ENCODE measurements around the gene SPATA31D4. TPM values are rescaled to one million over a fixed set of nuclear protein-coding genes. Genes with fewer than 3 reads are reported as not detected.

SPATA31D4 gene
- polyA plus RNA-seq, 3 donors, result not detected

DNA sequence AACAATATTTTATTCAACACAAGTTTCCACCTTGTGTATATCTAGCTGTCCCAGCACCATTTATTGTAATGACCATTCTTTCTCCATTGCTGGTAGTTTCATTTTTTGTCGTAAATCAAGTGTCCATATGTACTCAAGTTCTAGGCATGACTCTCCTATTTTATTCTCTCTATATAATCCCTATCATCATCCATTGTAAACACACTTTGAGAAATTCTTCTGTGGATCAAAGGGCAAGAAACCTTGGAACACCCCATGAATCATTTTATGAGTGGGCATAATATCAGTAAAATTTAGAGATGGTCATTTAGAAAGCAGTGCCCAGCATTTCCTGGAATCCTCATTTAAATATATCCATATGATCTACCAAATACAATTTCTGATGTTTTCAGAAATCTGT is 35.8 kb upstream of the SPATA31D4 start:
- Histone ChIP-seq H3K79me2 (ENCODE audit: insufficient read depth, low read length) (no peaks in the 10 kb centered on the region), H3K4me1 (ENCODE audit: control insufficient read depth in 1 of 2, insufficient read depth in 2 of 2, low read length in 2 of 2) (no peaks in the 10 kb centered on the region), H3K9me3 (replicated peaks in 1 of 2; ENCODE audit: control insufficient read depth in 1 of 2, insufficient read depth in 1 of 2, low read length in 2 of 2) (no peaks in the 10 kb centered on the region), H3K4me2 (replicated peaks; ENCODE audit: extremely low read depth, low read length, poor library complexity, severe bottlenecking) (no peak overlapping the region), H3K36me3 (replicated peaks in 1 of 2; ENCODE audit: control insufficient read depth in 1 of 2, insufficient read depth in 2 of 2, low read length in 2 of 2) (no peaks in the 10 kb centered on the region), H3K4me3 (replicated peaks in 1 of 3; ENCODE audit: low read depth in 2 of 3, low read length in 3 of 3) (no peak overlapping the region), H3K27me3 (ENCODE audit: control insufficient read depth in 2 of 2, insufficient read depth in 2 of 2, low read length in 2 of 2) (no peaks in the 10 kb centered on the region), H3K27ac (ENCODE audit: low read depth in 1 of 2, low read length in 2 of 2) (no peak overlapping the region), H2AFZ (ENCODE audit: insufficient read depth, low read depth, low read length, poor library complexity, severe bottlenecking) (no peak overlapping the region), H4K20me1 (ENCODE audit: insufficient read depth, low read length) (no peaks in the 10 kb centered on the region), H3K9ac (ENCODE audit: insufficient read depth, low read length, poor library complexity, severe bottlenecking) (no peak overlapping the region)
- no peak overlapping the region for H3K27ac Mint-ChIP-seq
- WGBS (ENCODE audit: insufficient coverage), result no CpG with 5 or more reads among the region's 1 CpG
- H3K27me3 Mint-ChIP-seq (ENCODE audit: low read depth in 3 of 3), result peaks cover 0 to 2% (median 0%) of the 10 kb centered on the region in 3 donors
- peaks cover 4 to 20% (median 8%) of the 10 kb centered on the region in 7 donors for H3K9me3 Mint-ChIP-seq
- no peak for DNase-seq
- TF ChIP-seq, protein P1, sequence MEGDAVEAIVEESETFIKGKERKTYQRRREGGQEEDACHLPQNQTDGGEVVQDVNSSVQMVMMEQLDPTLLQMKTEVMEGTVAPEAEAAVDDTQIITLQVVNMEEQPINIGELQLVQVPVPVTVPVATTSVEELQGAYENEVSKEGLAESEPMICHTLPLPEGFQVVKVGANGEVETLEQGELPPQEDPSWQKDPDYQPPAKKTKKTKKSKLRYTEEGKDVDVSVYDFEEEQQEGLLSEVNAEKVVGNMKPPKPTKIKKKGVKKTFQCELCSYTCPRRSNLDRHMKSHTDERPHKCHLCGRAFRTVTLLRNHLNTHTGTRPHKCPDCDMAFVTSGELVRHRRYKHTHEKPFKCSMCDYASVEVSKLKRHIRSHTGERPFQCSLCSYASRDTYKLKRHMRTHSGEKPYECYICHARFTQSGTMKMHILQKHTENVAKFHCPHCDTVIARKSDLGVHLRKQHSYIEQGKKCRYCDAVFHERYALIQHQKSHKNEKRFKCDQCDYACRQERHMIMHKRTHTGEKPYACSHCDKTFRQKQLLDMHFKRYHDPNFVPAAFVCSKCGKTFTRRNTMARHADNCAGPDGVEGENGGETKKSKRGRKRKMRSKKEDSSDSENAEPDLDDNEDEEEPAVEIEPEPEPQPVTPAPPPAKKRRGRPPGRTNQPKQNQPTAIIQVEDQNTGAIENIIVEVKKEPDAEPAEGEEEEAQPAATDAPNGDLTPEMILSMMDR (IDR thresholded peaks at IDR 0.05), result no peak
- no peak overlapping the region for H3K4me3 Mint-ChIP-seq
- no peaks in the 10 kb centered on the region for H3K36me3 Mint-ChIP-seq
- intact Hi-C loops (cut with micrococcal nuclease), result no loop called here
- H3K4me1 Mint-ChIP-seq, result no peaks in the 10 kb centered on the region

DNA sequence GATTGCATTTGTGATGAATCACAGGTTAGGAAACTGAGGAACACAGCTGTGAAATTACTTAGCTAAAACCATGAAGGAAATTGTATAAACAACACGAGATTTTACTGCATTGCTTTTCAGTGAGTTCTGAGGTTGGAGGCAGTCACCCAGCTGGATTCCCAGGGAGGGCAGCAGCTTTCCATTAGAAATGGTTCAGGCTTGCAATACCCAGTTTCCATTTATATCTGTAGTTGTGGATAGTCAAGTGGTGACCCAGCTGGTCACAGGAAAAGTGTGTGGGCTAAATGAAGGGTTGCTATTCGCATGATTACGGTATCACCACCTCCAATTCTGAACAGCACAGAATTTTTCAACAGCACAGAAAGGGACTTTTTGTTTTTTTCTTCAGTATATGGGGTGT is 34.3 kb upstream of the SPATA31D4 start:
- WGBS (ENCODE audit: insufficient coverage), result 86% methylated on average over 1 of the region's 3 CpGs
- no peak overlapping the region for H3K27ac ChIP-seq (ENCODE audit: low read depth in 1 of 2, low read length in 2 of 2)
- no peaks in the 10 kb centered on the region for H3K4me1 ChIP-seq (ENCODE audit: control insufficient read depth in 1 of 2, insufficient read depth in 2 of 2, low read length in 2 of 2)
- Mint-ChIP-seq H3K27me3 (ENCODE audit: low read depth in 3 of 3) (peaks cover 0 to 2% (median 0%) of the 10 kb centered on the region in 3 donors), H3K4me1 (no peaks in the 10 kb centered on the region), H3K36me3 (no peaks in the 10 kb centered on the region), H3K4me3 (no peak overlapping the region), H3K9me3 (peaks cover 4 to 18% (median 7%) of the 10 kb centered on the region in 7 donors), H3K27ac (no peak overlapping the region)
- no peak overlapping the region for H3K9ac ChIP-seq (ENCODE audit: insufficient read depth, low read length, poor library complexity, severe bottlenecking)
- no peaks in the 10 kb centered on the region for H3K36me3 ChIP-seq (replicated peaks in 1 of 2; ENCODE audit: control insufficient read depth in 1 of 2, insufficient read depth in 2 of 2, low read length in 2 of 2)
- no peaks in the 10 kb centered on the region for H4K20me1 ChIP-seq (ENCODE audit: insufficient read depth, low read length)
- DNase-seq, result no peak
- H2AFZ ChIP-seq (ENCODE audit: insufficient read depth, low read depth, low read length, poor library complexity, severe bottlenecking), result no peak overlapping the region
- no peaks in the 10 kb centered on the region for H3K79me2 ChIP-seq (ENCODE audit: insufficient read depth, low read length)
- TF ChIP-seq, protein P1 (IDR thresholded peaks at IDR 0.05), result no peak
- H3K4me3 ChIP-seq (replicated peaks in 1 of 3; ENCODE audit: low read depth in 2 of 3, low read length in 3 of 3), result no peak overlapping the region
- H3K4me2 ChIP-seq (replicated peaks; ENCODE audit: extremely low read depth, low read length, poor library complexity, severe bottlenecking), result no peak overlapping the region
- intact Hi-C loops (cut with micrococcal nuclease), result no loop called here
- no peaks in the 10 kb centered on the region for H3K27me3 ChIP-seq (ENCODE audit: control insufficient read depth in 2 of 2, insufficient read depth in 2 of 2, low read length in 2 of 2)
- H3K9me3 ChIP-seq (replicated peaks in 1 of 2; ENCODE audit: control insufficient read depth in 1 of 2, insufficient read depth in 1 of 2, low read length in 2 of 2), result no peaks in the 10 kb centered on the region

Measured in CD14-positive monocyte (primary cell).